GM19455 (cell line): ENCODE data around the gene SCG2.
"Not testable (repeated sequence)": the region's sequence is repeated elsewhere in the genome, so short reads cannot be mapped to it uniquely, and the experiment has no call there.

Source experiments
- ATAC-seq: cut with Tn5 transposase; IDR thresholded peaks from one replicate; pipeline ENCODE4 v1.9.1; 2021; ENCODE audit not compliant: unreplicated experiment

Gene SCG2

GRCh38 chr2:223612501-223612900 lies 10.3 kb upstream of the SCG2 start:
- ATAC-seq = no peak

DNA sequence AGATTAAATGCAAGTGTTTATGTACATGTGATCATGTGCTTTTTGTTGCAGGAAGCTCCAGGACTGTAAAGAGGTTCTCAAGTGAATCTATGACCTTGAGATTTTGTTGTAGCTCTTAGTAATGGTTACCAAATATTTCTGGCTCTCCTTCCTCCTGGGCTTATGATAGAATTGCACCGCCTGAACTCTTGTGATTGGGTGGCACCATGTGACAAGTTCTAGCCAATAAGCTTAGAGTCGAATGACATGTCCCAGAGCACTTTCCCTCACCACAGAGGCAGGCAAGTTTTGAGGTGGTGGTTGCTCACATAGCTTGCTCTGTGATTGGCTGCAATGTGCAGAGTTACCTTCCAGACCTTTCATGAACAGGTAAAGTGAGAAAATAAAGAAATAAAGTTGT lies 8.9 kb upstream of the SCG2 start:
- ATAC-seq = no peak

GRCh38 chr2:223607476-223607875 lies 5.3 kb upstream of the SCG2 start:
- ATAC-seq = no peak

- ATAC-seq = no peak
Measured at GRCh38 chr2:223606946-223607345, 4.8 kb upstream of the SCG2 start.

- ATAC-seq = no peak
Measured at GRCh38 chr2:223604231-223604630, 2.1 kb upstream of the SCG2 start.

GRCh38 chr2:223602972-223603371 lies 811 bp upstream of the SCG2 start:
- no peak for ATAC-seq

GRCh38 chr2:223601018-223601417 lies 1.1 kb downstream of the SCG2 start:
- ATAC-seq = no peak

DNA sequence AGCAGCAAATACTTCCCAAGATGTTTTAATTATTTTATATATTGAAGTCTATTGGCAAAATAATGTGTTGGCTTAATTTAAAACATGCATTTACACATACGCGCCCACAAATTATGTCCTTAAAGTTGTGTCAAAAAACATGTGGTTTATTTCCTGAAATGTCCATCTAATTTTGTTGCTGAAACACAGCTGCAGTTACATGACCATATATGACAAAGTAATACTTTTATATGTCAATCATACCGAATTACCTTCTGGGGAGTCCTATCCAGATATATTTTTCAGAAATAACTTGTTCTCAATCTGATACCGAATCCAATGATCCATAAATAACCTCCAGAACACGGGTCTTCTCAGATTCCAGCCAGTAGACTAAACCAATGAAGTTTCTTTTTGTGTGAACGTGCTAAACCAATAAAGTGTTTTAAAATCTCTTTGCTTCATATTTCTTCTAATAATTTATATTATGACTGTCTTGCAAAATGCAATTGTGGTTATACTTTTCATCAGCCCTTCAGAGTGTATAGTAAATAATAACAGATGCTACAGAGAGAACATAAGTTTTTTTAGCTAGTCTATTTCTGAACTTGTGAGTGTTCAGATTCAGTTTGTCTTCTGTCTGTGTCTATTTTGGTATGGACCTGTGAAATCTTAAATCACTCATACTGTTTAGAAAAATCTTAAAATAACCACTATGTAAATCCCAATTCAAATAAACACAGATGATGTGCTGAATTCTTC lies 2.4 kb downstream of the SCG2 start:
- ATAC-seq = no peak

- ATAC-seq = no peak
Measured at GRCh38 chr2:223598994-223599639, 3.0 kb downstream of the SCG2 start.

DNA sequence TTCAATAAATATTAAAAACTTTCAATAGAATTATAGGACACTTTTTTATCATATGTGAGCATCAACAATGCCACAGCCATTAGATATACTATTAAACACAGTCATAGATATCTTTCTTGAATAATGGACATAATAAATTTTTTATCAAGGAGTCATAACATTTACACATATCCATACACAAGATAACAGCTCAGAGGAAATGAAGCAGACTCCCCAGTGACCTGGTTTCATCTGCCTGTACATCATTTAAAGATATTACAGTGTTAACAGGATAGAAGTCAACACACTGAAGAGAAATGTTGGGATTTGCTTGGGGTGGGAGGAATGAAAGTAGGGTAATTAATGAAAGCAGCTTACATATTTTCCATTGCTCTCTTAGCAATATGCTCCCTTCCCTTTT lies 5.1 kb downstream of the SCG2 start:
- ATAC-seq = no peak

DNA sequence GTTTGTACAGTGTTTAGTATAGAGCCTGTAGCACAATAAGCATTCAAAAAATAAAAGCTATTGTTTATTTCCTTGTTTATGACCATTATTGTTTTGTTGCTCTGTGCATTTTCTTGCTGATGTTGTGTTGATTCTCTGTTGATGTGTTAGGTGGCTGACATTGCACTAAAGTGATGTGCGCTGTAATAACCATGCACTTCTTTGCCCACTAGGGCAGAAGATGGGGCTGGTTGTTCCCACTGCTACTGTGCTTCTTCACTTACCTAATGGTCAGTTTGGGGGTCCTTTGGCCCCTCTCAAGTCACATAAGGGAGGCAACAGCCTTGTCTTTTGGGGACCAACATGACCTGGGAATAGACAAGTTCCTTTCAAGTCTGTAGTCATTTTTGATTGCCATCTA lies 6.0 kb downstream of the SCG2 start:
- no peak for ATAC-seq

DNA sequence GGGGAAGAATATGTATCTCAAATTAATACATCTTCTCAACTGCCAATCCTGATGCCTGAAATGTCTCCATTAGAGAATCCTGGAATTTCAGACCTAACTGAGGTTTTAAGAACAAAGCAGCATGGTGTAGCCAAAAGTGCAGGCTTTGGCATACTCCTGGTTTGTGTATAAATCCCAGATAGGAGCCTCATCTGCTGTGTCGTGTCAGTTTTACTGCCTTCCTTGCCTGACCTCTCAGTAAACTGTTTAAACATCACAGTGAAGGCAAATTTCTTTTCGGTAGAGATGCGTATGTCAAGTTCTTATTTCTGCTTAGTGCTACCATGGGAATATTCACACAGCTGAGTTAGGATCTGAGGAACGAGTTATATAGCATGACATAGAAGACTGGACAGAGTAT lies 7.3 kb downstream of the SCG2 start:
- no peak for ATAC-seq

DNA sequence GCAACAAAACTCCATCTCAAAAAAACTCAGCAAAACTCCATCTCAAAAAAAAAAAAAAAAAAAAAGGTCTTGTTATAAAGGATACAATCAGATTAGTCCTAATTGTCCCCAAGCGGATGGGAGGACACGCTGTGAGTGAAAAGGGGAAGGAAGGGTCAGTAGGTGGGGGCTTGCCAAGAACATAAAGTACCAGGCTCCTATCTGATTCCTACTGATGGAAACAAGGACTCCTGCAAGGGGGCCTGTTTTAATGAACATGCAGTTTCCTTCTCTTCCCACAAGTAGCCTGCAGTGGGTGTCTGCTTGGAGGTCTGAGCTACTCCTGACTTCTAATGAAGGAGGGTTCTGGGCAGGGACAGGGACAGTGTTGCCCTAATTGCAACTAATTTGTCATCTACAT lies 7.9 kb downstream of the SCG2 start:
- no peak for ATAC-seq

DNA sequence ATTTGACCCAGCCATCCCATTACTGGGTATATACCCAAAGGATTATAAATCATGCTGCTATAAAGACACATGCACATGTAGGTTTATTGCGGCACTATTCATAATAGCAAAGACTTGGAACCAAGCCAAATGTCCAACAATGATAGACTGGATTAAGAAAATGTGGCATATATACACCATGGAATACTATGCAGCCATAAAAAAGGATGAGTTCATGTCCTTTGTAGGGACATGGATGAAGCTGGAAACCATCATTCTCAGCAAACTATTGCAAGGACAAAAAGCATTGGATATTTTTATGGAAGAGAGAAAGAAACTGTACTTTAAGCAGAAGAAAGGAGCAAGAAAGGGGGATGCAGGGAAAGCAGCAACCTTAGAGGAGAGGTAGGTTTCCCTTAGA lies 9.5 kb downstream of the SCG2 start:
- ATAC-seq = not testable (repeated sequence)

- no peak for ATAC-seq
Measured at GRCh38 chr2:223591596-223591995, 10.6 kb downstream of the SCG2 start.

DNA sequence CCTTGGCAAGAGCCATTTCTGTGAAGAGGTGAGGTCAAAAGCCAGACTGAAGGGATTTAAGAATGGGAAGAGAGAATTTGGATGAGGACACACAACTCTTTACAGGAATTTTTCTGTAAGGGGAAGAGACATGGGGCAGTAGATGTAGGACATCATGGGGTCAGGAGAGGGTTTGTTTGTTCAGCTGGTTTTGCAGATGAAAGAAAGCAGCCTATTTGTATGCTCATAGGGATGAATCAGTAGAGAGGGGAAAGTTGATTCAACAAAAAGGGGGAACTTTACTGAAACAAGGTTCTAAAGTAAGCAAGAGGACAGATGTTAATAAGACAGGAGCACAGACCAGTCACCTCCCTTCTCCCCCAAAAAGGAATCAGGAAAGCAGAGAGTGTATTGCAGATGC lies 11.2 kb downstream of the SCG2 start:
- ATAC-seq = no peak

- no peak for ATAC-seq
Measured at GRCh38 chr2:223589901-223590300, 12.3 kb downstream of the SCG2 start.

- ATAC-seq = no peak
Measured at GRCh38 chr2:223588251-223588650, 13.9 kb downstream of the SCG2 start.

- no peak for ATAC-seq
Measured at GRCh38 chr2:223587301-223587700, 14.9 kb downstream of the SCG2 start.

DNA sequence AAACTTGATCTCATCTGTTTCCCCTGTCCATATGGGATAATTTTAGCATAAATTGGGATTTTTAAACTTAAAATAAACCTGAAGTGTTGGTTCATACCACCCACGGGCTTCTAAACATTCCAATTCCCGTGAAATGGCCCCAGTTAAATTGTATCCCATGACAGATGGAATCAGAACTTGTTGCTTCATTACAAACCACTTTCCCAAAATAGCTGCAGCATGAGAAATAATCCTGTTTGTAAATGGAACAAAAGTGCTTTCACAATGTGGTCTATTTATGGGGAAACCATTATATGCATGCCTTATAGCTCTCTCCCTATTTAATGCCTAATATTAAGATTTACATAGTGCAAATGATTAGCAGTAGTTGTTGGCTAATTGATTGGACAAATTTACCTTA lies 15.9 kb downstream of the SCG2 start:
- no peak for ATAC-seq

GRCh38 chr2:223585666-223586065 lies 16.5 kb downstream of the SCG2 start:
- ATAC-seq = no peak

DNA sequence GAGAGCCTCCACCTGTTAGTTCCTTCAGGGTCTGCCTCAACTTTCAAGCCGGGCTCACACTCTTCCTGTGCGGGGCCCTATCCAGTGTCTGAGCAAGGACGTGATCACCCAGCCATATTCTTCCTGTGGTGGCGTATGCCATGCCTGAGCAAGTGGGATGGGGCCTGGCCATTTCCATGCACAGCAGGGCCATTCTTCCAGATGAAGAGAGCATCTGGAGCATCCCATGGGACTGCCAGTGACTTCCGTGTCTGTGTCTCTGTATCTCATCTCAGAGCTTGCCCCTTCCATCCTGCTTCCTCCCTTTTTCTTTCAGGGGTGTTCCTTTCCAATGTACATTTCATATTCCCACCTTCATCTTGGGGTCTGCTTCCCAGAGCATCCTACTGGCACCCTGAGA lies 20.2 kb downstream of the SCG2 start:
- ATAC-seq = no peak

GRCh38 chr2:223580951-223581350 lies 21.2 kb downstream of the SCG2 start:
- ATAC-seq = no peak
